ENCODE measurements around the gene IPO13.
A peak's percentile ranks its signal among the peaks of the same experiment; 100 is the strongest.

The IPO13 gene

GRCh38 chr1:43931711-43932660 lies 14.8 kb upstream of the IPO13 start:
- H3K4me3 ChIP-seq (ENCODE audit: insufficient read depth, low read depth, low read length), result no peak overlapping the region
- H3K4me1 ChIP-seq (ENCODE audit: control insufficient read depth, insufficient read depth, low read length), result peaks cover 17% of the 10 kb centered on the region
- 91 to 92% methylated on average over 13 of the region's 13 CpGs for WGBS, 2 experiments
- H3K36me3 ChIP-seq (ENCODE audit: control insufficient read depth, insufficient read depth, low read length), result no peaks in the 10 kb centered on the region
- H3K27ac ChIP-seq (ENCODE audit: insufficient read depth, low read depth, low read length, poor library complexity, severe bottlenecking), result no peak overlapping the region
- H3K9me3 ChIP-seq (ENCODE audit: control insufficient read depth, low read length), result no peaks in the 10 kb centered on the region
- peaks cover 41% of the 10 kb centered on the region for H3K27me3 ChIP-seq (ENCODE audit: control insufficient read depth, insufficient read depth, low read length, poor library complexity, severe bottlenecking)

- H3K4me3 ChIP-seq (ENCODE audit: insufficient read depth, low read depth, low read length), result peak overlapping the region; percentile 51
- H3K36me3 ChIP-seq (ENCODE audit: control insufficient read depth, insufficient read depth, low read length), result no peaks in the 10 kb centered on the region
- no peaks in the 10 kb centered on the region for H3K9me3 ChIP-seq (ENCODE audit: control insufficient read depth, low read length)
- 27 to 30% methylated on average over 8 of the region's 8 CpGs for WGBS, 2 experiments
- peaks cover 17% of the 10 kb centered on the region for H3K4me1 ChIP-seq (ENCODE audit: control insufficient read depth, insufficient read depth, low read length)
- H3K27ac ChIP-seq (ENCODE audit: insufficient read depth, low read depth, low read length, poor library complexity, severe bottlenecking), result no peak overlapping the region
- peaks cover 49% of the 10 kb centered on the region for H3K27me3 ChIP-seq (ENCODE audit: control insufficient read depth, insufficient read depth, low read length, poor library complexity, severe bottlenecking)
These were observed 13.9 kb upstream of the IPO13 start for GRCh38 chr1:43932786-43933385.

- Histone ChIP-seq H3K4me1 (ENCODE audit: control insufficient read depth, insufficient read depth, low read length) (peaks cover 17% of the 10 kb centered on the region), H3K27ac (ENCODE audit: insufficient read depth, low read depth, low read length, poor library complexity, severe bottlenecking) (no peak within 1 kb of the TSS), H3K9me3 (ENCODE audit: control insufficient read depth, low read length) (no peaks in the 10 kb centered on the region), H3K27me3 (ENCODE audit: control insufficient read depth, insufficient read depth, low read length, poor library complexity, severe bottlenecking) (peaks cover 49% of the 10 kb centered on the region), H3K4me3 (ENCODE audit: insufficient read depth, low read depth, low read length) (peak within 1 kb of the TSS; percentile 51), H3K36me3 (ENCODE audit: control insufficient read depth, insufficient read depth, low read length) (no peaks in the 10 kb centered on the region)
- 2% methylated on average over 42 of the region's 42 CpGs for WGBS, 2 experiments
These were observed 13.2 kb upstream of the IPO13 start, which contains the start of gene ARTN for GRCh38 chr1:43933386-43934100. ARTN (plus strand) TSS chr1:43933801; CDS start chr1:43935657, 1,856 bp downstream.

GRCh38 chr1:43934101-43934985 lies 12.4 kb upstream of the IPO13 start:
- no peaks in the 10 kb centered on the region for H3K9me3 ChIP-seq (ENCODE audit: control insufficient read depth, low read length)
- H3K4me1 ChIP-seq (ENCODE audit: control insufficient read depth, insufficient read depth, low read length), result peaks cover 17% of the 10 kb centered on the region
- 54 to 57% methylated on average over 13 of the region's 13 CpGs for WGBS, 2 experiments
- H3K27me3 ChIP-seq (ENCODE audit: control insufficient read depth, insufficient read depth, low read length, poor library complexity, severe bottlenecking), result peaks cover 49% of the 10 kb centered on the region
- H3K36me3 ChIP-seq (ENCODE audit: control insufficient read depth, insufficient read depth, low read length), result no peaks in the 10 kb centered on the region
- peak overlapping the region; percentile 51 for H3K4me3 ChIP-seq (ENCODE audit: insufficient read depth, low read depth, low read length)
- H3K27ac ChIP-seq (ENCODE audit: insufficient read depth, low read depth, low read length, poor library complexity, severe bottlenecking), result no peak overlapping the region

GRCh38 chr1:43934986-43935324 lies 11.8 kb upstream of the IPO13 start:
- 43 to 46% methylated on average over 5 of the region's 5 CpGs for WGBS, 2 experiments
- H3K9me3 ChIP-seq (ENCODE audit: control insufficient read depth, low read length), result no peaks in the 10 kb centered on the region
- no peaks in the 10 kb centered on the region for H3K36me3 ChIP-seq (ENCODE audit: control insufficient read depth, insufficient read depth, low read length)
- peaks cover 49% of the 10 kb centered on the region for H3K27me3 ChIP-seq (ENCODE audit: control insufficient read depth, insufficient read depth, low read length, poor library complexity, severe bottlenecking)
- no peak overlapping the region for H3K4me3 ChIP-seq (ENCODE audit: insufficient read depth, low read depth, low read length)
- H3K4me1 ChIP-seq (ENCODE audit: control insufficient read depth, insufficient read depth, low read length), result peaks cover 17% of the 10 kb centered on the region
- no peak overlapping the region for H3K27ac ChIP-seq (ENCODE audit: insufficient read depth, low read depth, low read length, poor library complexity, severe bottlenecking)

- Histone ChIP-seq H3K36me3 (ENCODE audit: control insufficient read depth, insufficient read depth, low read length) (no peaks in the 10 kb centered on the region), H3K4me3 (ENCODE audit: insufficient read depth, low read depth, low read length) (peak overlapping the region; percentile 36), H3K9me3 (ENCODE audit: control insufficient read depth, low read length) (no peaks in the 10 kb centered on the region), H3K27ac (ENCODE audit: insufficient read depth, low read depth, low read length, poor library complexity, severe bottlenecking) (no peak overlapping the region), H3K27me3 (ENCODE audit: control insufficient read depth, insufficient read depth, low read length, poor library complexity, severe bottlenecking) (peaks cover 49% of the 10 kb centered on the region), H3K4me1 (ENCODE audit: control insufficient read depth, insufficient read depth, low read length) (peaks cover 17% of the 10 kb centered on the region)
- 9% methylated on average over 48 of the region's 48 CpGs for WGBS, 2 experiments
These were observed 10.9 kb upstream of the IPO13 start for GRCh38 chr1:43935711-43936427.

- H3K27ac ChIP-seq (ENCODE audit: insufficient read depth, low read depth, low read length, poor library complexity, severe bottlenecking), result no peak overlapping the region
- peak overlapping the region; percentile 36 for H3K4me3 ChIP-seq (ENCODE audit: insufficient read depth, low read depth, low read length)
- H3K4me1 ChIP-seq (ENCODE audit: control insufficient read depth, insufficient read depth, low read length), result peaks cover 17% of the 10 kb centered on the region
- WGBS, 2 experiments, result 7 to 8% methylated on average over 56 of the region's 56 CpGs
- H3K27me3 ChIP-seq (ENCODE audit: control insufficient read depth, insufficient read depth, low read length, poor library complexity, severe bottlenecking), result peaks cover 46% of the 10 kb centered on the region
- no peaks in the 10 kb centered on the region for H3K36me3 ChIP-seq (ENCODE audit: control insufficient read depth, insufficient read depth, low read length)
- H3K9me3 ChIP-seq (ENCODE audit: control insufficient read depth, low read length), result no peaks in the 10 kb centered on the region
These were observed 10.2 kb upstream of the IPO13 start for GRCh38 chr1:43936431-43937151.

GRCh38 chr1:43937179-43937865 lies 9.4 kb upstream of the IPO13 start:
- H3K27me3 ChIP-seq (ENCODE audit: control insufficient read depth, insufficient read depth, low read length, poor library complexity, severe bottlenecking), result peaks cover 40% of the 10 kb centered on the region
- no peaks in the 10 kb centered on the region for H3K36me3 ChIP-seq (ENCODE audit: control insufficient read depth, insufficient read depth, low read length)
- peaks cover 17% of the 10 kb centered on the region for H3K4me1 ChIP-seq (ENCODE audit: control insufficient read depth, insufficient read depth, low read length)
- H3K4me3 ChIP-seq (ENCODE audit: insufficient read depth, low read depth, low read length), result no peak overlapping the region
- H3K27ac ChIP-seq (ENCODE audit: insufficient read depth, low read depth, low read length, poor library complexity, severe bottlenecking), result no peak overlapping the region
- WGBS, 2 experiments, result 92% methylated on average over 8 of the region's 8 CpGs
- no peaks in the 10 kb centered on the region for H3K9me3 ChIP-seq (ENCODE audit: control insufficient read depth, low read length)

All from ectodermal cell (in vitro differentiated cells).